NCI-H82 treated with DMSO at 0.1 percent for 48 hours (cell line): ENCODE results near the gene TCERG1L.
"Not testable (repeated sequence)": the region's sequence is repeated elsewhere in the genome, so short reads cannot be mapped to it uniquely, and the experiment has no call there.

Experiments used
- DNase-seq: peaks from one replicate; lab custom pipeline; 2025; ENCODE audit not compliant: unreplicated experiment; lab: John Stamatoyannopoulos, UW

Gene TCERG1L

GRCh38 chr10:131168238-131168875, 143.2 kb downstream of the TCERG1L start:
- no peak for DNase-seq

DNA sequence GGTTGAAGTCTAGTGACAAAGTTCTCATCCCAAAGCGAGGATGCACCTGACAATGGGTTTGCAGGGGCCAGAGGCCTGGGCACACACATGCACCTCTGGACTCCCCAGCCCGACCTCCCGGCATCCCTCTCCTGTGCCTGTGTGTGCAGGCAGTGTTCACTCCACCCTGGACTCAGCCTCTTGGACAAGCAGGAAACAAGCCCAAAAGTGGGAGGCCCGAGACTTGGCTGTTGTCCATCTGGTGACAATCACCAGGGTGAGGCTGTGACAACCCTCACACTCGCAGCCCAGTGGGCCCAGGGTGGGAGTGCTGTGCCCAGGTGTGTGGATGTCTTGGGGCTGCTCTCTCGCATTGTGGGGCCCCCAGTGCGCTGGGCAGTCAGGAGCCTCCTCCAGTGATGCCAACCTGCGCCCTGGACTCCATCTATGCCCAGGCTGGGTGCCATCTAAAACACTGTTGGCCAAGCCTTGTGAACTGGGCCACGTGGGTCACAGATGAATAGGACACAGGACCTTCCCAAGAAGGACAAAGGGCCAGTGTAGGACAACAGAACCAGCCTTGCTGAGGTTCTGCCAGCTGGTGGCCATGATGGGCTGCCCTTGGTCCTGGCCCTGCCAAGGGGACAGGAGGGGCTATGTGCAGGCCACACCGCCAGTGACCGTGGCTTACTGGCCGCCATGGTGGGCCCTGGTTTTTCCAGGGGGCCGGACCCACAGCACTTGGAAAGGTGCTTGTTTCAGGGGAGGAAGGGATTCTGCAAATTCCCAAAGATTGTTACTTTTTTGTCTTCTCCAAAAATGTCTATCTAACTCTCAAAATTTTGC, 144.3 kb downstream of the TCERG1L start:
- DNase-seq, result no peak

DNA sequence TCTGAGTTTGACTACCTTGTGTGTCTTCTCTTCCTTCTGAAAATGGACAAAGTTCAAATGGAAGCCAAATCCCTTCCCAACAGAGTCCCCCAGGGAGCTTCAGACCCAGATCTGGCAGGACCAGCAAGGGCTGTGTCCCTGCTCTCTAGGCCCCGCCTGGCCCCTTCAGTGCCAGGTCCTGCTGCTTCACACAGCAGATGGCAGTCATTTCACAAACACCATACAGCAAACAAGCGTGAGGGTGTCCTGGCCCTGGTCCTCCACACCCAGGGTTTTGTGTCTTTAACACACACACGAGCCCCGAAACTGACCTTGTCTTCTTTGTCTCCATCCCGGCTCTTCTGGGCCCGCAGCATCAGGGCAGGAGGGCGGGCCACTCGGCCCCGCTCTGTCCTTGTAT, 145.0 kb downstream of the TCERG1L start:
- DNase-seq, result no peak

DNA sequence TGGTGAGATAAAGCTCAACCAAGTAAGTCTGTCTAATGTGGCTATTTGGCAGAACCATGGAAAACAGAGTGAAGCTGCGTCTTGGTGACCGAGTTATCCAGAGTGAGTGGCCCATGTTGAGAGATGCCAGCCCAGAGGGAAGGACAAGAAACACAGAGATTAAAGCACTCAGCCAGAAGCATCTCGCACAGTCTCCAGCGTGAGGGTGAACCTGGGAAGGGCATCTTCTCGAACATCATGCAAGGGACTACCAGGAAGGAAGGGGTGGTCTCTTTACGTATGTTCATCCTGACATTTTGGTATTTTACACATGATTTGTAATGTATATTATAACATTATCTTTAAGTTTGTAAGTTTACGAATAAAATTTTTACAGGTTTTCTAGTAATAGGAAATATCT, 146.4 kb downstream of the TCERG1L start:
- DNase-seq, result no peak

DNA sequence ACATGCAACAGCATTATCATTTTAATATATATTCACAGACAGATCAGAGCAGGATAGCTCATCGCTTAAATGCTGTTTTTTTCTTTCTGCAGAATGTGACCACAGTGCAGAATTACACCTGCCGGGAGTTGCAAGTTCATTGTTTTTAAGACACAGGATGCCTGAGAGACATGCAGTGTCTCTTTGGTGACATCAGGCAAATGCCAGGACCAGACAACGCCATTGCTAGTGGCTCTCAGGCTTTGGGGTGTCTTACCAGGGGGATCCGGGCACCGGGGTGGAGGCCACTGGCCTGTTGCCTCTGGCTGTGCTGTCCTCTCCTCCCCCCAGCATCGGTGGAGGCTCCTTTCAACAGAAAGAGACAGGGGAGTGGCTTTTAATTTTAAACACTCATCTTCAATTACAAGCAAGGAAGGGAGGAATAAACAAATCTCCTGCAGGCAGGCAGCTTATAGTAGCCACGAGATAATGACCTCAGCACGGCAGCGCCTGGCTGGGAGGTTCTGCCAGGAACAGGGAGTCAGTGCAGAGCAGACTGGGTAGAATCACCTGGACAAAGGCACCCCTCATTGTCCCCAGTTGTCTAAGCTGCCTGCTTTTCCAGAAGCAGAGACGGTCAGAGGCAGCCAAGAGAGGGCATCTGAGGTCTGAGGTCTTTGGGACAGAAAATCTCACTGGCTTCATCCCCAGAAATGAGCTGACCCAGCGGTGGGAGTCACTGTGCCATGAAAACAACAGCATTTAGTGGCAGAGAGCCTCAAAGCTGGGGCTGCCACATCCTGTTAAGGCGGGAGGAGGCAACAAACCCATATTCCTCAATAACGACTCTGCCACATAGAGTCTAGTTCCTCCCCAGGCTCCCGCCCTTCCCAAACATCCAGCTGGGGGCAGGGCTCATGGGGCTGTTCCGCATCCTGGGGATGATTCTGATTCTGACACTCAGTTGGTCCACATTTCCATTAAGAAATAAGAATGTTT, 148.4 kb downstream of the TCERG1L start:
- no peak for DNase-seq

DNA sequence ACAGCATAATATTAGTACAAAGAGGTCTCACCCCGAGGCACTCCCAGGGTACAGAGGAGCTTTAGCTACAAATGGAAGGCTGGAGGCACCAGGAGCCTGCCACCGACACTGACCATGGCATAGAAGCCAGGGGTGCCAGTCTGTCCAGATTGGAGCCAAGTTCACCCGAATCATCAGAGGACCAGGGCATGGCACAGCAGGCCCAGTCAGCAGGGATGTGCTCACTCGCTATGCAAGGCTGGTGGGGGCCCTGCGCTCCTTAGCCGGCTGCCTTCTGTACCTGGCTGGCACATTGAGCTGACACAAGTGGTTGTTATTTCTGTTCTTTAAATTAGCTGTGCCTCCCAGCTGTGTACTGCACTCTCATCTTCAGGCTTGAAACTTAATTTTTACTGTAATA, 149.3 kb downstream of the TCERG1L start:
- no peak for DNase-seq

DNA sequence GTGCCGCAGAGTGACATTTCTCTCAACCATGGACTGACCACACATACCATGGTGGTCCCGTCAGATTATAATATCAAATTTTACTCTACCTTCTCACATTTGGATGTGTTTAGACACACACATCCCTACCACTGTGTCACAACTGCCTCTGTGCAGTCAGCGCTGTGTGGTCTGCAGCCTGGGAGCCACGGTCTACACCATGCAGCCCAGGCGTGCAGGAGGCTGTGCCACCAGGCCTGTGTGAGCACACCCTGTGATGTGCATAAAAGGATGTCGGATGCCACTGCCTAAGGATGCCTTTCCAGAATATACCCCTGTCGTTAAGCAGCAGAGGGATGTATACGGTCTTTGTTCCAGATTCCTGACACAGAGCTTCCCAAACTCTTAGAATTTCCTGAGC, 150.4 kb downstream of the TCERG1L start:
- DNase-seq, result no peak

DNA sequence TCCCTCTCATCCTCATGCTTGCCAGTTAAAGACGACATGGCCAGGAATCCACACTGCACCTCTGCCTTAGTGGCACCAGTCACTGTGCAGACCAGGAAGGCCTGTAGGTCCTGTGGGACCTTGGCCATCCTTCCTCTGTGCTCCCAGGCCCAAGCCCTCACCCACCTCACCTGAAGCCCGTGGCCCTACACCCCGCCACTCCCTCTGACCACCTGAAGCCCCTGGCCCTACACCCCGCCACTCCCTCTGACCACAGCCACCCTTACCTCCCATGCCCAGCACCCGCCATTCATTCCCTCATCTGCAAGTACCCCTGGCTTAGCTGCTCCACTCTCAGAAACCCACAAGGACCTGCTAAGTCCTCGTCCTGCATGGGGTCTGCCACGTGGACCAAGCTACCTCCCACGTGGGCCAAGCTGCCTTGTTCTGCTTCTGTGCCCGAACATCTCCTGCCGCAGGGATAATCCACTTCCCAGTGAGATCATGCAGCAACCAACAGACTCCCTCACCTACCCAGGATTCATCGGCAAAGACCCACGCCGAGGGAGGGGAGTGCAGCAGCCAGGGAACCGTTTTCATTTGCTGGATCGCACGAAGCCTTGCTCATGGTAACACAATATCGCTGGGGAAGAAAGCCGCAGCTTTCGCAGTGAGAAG, 151.2 kb downstream of the TCERG1L start:
- DNase-seq, result no peak

- no peak for DNase-seq
Observed at GRCh38 chr10:131159771-131160170, 151.8 kb downstream of the TCERG1L start.

- DNase-seq, result no peak
Observed at GRCh38 chr10:131158695-131159094, 152.8 kb downstream of the TCERG1L start.

- DNase-seq, result no peak
Observed at GRCh38 chr10:131157899-131158298, 153.6 kb downstream of the TCERG1L start.

GRCh38 chr10:131155876-131156230, 155.7 kb downstream of the TCERG1L start:
- DNase-seq, result no peak

- DNase-seq, result no peak
Observed at GRCh38 chr10:131155218-131155875, 156.2 kb downstream of the TCERG1L start.

DNA sequence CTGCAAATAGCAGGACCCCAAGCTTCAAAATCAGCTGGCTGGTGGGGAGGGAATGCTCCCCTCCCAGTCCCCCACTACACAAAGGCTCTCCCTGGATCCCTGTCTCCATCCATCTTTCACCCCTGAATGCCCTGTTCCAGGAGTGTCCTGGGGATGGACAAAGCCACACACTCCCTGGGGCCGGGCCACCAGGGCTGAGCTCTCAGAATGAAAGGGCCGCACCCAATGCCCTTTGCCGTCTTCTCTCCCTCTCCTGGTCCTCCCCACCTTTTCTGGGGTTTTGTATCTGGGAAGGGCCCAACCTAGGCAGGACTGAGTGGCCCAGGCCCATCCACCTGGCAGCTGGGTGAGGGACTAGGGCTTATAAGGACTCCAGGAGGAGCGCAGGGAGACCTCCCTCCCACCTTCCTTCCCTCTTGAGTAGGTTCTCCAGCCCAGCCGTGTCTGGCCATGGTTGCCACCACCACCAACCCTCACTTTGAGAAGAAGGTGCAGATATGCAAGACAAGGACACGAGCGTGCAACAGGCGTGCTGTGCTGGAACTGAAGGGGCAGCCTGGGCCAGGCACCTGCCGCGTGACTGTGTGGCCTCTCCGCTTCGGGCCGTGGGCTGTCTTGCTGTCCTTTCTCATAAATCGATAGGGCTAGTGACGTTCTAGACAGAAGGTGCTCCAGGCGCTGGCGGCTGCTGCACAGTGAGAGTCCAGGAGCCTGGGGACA, 157.1 kb downstream of the TCERG1L start:
- DNase-seq, result no peak

- DNase-seq, result not testable (repeated sequence)
Observed at GRCh38 chr10:131152456-131152855, 159.1 kb downstream of the TCERG1L start.

- DNase-seq, result no peak
Observed at GRCh38 chr10:131150126-131150525, 161.4 kb downstream of the TCERG1L start.

GRCh38 chr10:131149586-131149985, 161.9 kb downstream of the TCERG1L start:
- DNase-seq, result no peak

DNA sequence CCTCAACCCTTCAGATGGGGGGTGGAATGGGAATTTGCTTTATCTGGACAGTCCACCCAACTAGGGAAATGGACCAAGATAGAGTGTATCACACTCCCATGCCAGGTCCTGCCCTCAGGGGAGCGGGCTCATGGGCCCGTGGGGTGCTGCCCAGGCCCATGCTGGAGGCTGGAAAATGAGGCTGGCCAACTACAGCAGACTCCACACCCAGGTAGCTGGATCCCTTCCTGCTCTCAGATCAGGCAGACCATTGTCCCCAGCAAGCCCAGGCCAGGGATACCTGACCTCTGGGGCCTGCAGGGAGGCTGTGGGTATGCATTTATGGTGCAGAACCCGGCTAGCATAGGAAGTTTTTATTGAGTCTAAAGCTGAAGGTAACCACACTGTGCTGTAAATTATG, 162.4 kb downstream of the TCERG1L start:
- DNase-seq, result no peak

DNA sequence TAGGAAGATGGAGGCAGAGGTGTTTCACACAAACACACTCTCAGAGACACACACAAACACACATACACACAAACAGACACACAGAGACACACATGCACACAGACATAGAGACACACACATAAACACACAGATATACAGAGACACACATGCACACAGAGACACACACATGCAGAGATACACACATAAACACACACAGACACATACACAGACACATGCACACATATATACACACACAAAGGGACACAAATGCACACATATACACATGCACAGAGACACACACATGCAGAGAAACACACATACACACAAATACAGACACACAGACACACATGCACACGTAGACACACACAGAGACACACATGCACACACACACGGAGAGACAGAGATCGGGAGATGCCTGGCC, 163.3 kb downstream of the TCERG1L start:
- DNase-seq, result no peak
